HPDE6-E6E7 (cell line): ENCODE data around the gene RTBDN.

ENCODE experiments used
- DNase-seq: peaks from one replicate; pipeline ENCODE4 v3.0.0; 2011; ENCODE audit warnings: missing footprints; ENCODE audit errors: extremely low spot score

Gene RTBDN

DNA sequence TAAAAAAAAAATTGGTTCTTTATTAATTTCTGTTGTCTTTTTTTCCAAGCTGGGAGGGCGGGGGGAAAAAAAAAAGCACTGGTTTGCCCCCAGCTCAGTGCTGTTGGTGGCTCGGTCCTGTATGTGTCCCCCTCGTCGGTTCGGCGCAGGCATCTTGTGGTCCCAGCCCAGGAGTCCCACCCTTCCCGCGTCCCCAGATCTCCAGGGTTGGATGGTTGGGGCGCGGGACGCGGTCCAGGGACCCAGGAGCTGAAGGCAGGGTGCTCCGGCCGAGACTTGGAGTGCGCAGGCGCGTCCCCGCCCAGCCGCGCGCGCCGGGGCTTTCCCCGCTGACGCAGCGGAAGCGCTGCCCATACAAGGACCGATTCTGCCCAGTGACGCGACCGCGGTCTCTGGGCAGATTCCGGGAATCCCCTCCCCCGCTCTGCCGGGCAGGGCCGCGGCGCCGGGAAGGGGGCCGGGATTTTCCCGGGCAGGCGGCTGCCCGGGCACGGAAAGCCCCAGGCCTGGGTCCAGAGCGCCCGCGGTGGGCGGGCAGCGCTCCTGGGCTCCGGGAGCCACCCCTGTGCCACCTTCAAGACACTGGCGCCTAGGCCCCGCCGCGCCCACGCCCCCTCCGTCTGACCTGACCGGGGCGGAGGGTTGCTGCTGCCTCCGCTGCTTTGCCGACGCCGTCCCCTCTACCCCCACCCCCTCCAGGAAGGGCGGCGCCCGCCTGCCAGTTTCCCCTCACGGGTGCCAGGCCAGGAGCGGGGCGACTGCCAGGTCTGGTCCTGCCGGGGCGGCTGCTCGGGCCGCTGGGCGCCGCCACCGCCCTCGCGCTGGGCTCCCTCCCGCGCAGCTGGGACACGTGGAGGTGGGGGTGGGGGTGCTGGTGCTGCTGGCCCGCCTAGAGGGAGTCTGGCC is 40.8 kb downstream of the RTBDN start:
- no peak for DNase-seq

DNA sequence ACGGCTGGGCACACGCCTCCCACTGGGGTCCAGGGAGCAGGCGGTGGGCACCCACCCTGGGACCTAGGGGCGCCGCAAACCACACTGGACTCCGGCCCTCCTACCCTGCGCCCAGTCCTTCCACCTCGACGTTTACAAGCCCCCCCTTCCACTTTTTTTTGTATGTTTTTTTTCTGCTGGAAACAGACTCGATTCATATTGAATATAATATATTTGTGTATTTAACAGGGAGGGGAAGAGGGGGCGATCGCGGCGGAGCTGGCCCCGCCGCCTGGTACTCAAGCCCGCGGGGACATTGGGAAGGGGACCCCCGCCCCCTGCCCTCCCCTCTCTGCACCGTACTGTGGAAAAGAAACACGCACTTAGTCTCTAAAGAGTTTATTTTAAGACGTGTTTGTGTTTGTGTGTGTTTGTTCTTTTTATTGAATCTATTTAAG is 41.5 kb downstream of the RTBDN start:
- no peak for DNase-seq

DNA sequence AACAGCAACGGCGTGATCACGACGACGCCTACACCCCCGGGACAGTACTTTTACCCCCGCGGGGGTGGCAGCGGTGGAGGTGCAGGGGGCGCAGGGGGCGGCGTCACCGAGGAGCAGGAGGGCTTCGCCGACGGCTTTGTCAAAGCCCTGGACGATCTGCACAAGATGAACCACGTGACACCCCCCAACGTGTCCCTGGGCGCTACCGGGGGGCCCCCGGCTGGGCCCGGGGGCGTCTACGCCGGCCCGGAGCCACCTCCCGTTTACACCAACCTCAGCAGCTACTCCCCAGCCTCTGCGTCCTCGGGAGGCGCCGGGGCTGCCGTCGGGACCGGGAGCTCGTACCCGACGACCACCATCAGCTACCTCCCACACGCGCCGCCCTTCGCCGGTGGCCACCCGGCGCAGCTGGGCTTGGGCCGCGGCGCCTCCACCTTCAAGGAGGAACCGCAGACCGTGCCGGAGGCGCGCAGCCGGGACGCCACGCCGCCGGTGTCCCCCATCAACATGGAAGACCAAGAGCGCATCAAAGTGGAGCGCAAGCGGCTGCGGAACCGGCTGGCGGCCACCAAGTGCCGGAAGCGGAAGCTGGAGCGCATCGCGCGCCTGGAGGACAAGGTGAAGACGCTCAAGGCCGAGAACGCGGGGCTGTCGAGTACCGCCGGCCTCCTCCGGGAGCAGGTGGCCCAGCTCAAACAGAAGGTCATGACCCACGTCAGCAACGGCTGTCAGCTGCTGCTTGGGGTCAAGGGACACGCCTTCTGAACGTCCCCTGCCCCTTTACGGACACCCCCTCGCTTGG is 42.1 kb downstream of the RTBDN start:
- no peak for DNase-seq

- no peak for DNase-seq
These were observed 42.9 kb downstream of the RTBDN start, which contains the start of gene JUNB for GRCh38 chr19:12791345-12792050. Gene JUNB, plus strand, starts transcription at chr19:12791486. Its CDS starts 286 bp downstream, at chr19:12791772.

GRCh38 chr19:12790628-12791344 is 43.6 kb downstream of the RTBDN start:
- no peak for DNase-seq

DNA sequence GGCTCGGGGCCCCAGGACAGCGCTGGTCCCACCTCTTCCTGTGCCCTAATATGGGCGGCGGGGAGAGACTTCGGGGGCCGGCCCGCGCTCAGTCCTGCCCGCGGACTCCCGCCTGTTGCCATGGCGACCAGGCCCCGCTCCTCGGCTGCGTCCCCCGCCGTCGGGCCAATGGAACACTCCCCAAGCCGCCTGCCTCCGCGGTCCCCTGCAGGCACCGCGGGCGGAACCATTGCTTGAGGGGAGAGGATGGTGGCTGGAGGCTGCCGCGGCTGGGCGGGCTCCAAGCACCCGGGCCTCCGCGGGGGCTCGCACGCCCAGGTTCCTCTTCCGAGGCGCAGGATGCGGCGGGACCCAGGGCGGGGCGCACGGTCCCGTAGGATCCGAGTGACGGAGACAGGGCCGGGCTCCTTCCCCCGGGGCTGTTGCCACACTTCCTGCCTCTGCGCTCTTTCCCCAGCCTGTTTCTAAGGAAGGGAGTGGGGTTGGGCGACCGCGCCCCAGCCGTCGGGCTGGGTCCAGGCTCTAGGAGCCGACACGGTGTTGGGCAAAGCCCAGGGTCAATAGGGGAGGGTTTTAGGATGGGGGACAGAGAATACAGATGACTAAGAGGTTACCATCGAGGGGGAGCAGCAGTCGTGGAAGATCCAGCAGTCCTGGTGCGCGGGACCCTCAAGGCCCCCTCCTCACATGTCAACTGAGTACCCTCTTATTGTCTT is 44.3 kb downstream of the RTBDN start:
- DNase-seq = no peak

- no peak for DNase-seq
These were observed 45.1 kb downstream of the RTBDN start for GRCh38 chr19:12789098-12789903.

DNA sequence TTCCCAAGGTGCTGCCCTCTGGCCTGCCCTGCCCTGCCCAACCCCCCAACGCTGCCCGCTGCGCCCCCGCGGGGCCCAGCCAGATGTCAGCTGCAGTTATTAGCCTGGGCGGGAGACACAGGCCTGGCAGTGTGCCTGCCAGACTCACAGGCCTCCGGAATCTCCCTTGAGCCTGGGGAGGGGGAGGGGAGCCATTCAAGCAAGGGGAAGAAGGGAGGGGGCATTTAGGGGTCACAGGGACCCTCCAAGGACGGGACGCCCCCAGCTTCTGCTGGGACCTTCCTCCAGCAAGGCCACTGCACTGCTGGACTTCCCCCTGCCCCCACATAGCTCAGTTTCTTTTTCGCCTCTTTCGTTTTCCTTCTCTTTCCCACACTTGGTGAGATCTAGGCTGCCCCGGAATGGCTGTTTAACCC is 45.7 kb downstream of the RTBDN start:
- DNase-seq = no peak

- DNase-seq = no peak
These were observed 46.2 kb downstream of the RTBDN start for GRCh38 chr19:12788042-12788681.

GRCh38 chr19:12787458-12787857 is 46.9 kb downstream of the RTBDN start:
- no peak for DNase-seq

- no peak for DNase-seq
These were observed 47.4 kb downstream of the RTBDN start for GRCh38 chr19:12786952-12787351.

DNA sequence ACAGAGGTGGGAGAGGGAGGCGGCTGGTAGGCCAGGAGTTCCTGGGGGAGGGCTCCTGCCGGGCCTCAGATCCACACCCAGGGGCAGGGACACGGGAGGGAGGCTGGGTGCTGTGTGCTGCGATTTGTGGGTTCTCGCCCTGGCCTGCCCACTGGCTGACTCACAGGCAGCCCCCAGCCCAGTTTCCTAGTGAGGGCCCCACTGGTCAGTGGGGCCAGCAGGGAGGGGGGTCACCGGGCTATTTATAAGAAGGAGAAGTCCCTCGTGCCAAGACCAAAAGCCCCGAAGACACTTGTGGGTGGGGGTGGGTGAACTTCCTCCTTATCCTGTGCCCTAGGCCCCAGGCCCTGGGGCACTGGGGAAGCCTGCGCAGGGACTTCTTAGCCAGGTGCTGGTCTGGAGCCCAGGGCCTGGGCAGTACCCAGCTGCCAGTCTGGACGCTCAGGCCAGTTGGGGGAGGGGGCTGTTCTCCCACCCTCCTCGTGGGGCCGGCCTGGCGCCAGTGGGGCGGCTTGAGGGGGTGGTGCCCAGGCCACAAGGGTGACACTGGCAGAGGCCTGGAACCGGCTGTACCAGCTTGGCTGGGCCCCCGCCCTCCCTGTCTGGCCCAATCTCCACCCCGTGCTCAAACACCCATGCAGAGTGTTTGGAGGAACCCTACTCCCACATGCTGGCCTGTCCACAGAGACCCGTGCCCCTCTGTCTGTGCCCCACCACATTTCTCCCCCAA is 48.1 kb downstream of the RTBDN start:
- no peak for DNase-seq

DNA sequence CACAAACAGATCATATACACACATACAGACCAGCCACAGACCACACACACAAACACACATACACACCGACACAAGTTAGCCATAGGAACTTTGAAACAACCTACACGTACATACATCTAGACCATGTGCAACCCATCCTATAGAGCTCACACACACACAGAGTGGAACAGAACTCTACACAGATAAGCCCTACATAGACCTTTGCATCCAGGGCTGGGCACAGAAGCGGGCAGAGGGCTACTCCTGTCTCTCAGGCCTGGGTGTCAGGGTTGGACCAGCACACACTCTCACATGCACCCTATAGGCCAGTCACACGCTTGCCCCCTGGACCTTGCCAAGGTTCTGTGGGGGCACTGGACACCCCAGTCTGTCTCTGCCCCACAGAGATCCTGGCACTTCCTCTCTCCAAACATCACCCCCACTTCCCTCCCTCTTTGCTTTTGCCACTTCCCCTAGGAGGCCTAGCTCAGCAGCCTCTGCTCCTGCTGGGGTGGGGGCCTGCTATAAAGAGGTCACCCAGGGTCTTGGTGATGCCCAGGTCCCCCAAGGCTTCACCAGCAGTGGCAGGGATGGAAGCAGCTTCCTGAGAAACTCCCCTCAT is 48.8 kb downstream of the RTBDN start:
- DNase-seq = no peak

GRCh38 chr19:12784871-12785430 is 49.4 kb downstream of the RTBDN start:
- no peak for DNase-seq

GRCh38 chr19:12784394-12784870 is 49.9 kb downstream of the RTBDN start:
- DNase-seq = no peak

DNA sequence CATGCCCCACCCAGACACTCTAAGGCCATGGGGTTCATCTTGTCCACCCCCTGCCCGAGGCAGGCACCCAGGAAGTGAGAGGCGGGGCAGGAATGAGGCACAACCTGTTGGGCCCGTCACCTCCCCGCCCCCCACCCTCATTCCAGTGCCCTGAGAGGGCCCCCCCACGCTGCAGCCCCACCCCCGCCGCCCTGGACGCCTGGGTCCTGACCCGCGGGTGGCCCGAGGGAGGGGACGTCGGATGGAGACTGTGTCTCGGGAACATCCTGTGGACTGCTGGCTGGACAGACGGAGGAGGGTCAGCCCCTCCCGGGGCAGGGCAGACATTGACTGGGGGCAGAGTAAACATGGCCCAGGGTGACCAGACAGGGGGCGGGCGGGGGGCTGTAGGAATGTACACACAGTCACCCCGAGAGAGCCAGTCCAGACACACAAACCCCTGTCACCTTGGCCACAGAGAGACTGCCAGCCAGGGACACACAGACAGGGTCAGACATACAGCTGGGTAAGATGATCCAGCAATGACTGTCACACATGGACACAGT is 50.5 kb downstream of the RTBDN start:
- DNase-seq = no peak

DNA sequence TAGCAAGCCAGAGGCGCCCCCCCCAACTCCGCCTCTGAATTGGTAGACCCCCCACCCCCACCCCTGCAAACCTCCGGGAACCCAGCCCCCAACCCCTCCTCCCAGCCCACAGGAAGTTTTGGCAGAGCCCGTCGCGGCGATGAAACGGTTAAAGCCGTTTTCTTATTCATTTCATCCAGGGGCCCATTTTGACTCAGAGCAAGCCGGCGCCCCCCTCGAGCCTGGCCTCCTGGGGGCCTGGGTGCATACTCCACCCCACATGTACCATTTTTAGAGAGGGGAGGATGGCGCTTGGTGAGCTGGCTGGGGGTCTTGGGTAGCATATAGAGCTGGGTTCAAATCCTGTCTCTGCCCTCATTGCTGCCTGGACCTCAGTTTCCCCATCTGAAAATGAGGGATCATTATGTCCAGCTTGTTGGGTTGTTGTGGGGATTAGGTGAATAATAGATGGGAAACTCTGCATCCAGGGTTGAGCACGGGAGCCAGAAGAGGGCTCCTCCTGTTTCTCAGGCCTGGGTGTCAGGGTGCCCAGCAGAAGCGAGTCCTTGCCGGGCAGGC is 51.0 kb downstream of the RTBDN start:
- DNase-seq = no peak
